ENCODE data around the gene TSSC4.

Gene TSSC4

GRCh38 chr11:2402106-2402505, 1.6 kb downstream of the TSSC4 start:
- no peak for DNase-seq

- DNase-seq, result no peak
These were observed 2.5 kb downstream of the TSSC4 start for GRCh38 chr11:2402890-2403645.

GRCh38 chr11:2404735-2405196, 4.2 kb downstream of the TSSC4 start:
- DNase-seq, result no peak

GRCh38 chr11:2406451-2406850, 5.9 kb downstream of the TSSC4 start:
- DNase-seq, result no peak

- no peak for DNase-seq
These were observed 6.4 kb downstream of the TSSC4 start for GRCh38 chr11:2406878-2407410.

- no peak for DNase-seq
These were observed 8.1 kb downstream of the TSSC4 start for GRCh38 chr11:2408671-2409070.

GRCh38 chr11:2409126-2409525, 8.6 kb downstream of the TSSC4 start:
- DNase-seq, result no peak

GRCh38 chr11:2409611-2410468, 9.3 kb downstream of the TSSC4 start:
- DNase-seq, result no peak

- DNase-seq, result no peak
These were observed 10.1 kb downstream of the TSSC4 start for GRCh38 chr11:2410616-2411015.

GRCh38 chr11:2411446-2412305, 11.1 kb downstream of the TSSC4 start:
- DNase-seq, result no peak

GRCh38 chr11:2412323-2412722, 11.8 kb downstream of the TSSC4 start:
- DNase-seq, result no peak

GRCh38 chr11:2413742-2414579, 13.4 kb downstream of the TSSC4 start:
- no peak for DNase-seq

- no peak for DNase-seq
These were observed 14.1 kb downstream of the TSSC4 start for GRCh38 chr11:2414616-2415015.

- DNase-seq, result no peak
These were observed 14.6 kb downstream of the TSSC4 start for GRCh38 chr11:2415171-2415570.

- no peak for DNase-seq
These were observed 15.2 kb downstream of the TSSC4 start for GRCh38 chr11:2415601-2416380.

- no peak for DNase-seq
These were observed 16.2 kb downstream of the TSSC4 start for GRCh38 chr11:2416765-2417164.

GRCh38 chr11:2417856-2418692, 17.5 kb downstream of the TSSC4 start:
- no peak for DNase-seq

- DNase-seq, result no peak
These were observed 18.3 kb downstream of the TSSC4 start for GRCh38 chr11:2418693-2419360.
